Liver (tissue), 9 donors: ENCODE data around the gene UBE2E2. TPM values are rescaled to one million over a fixed set of nuclear protein-coding genes. Genes with fewer than 3 reads are reported as not detected.

ENCODE experiments used
- DNase-seq: peaks from one replicate; pipeline ENCODE4 v3.0.0-alpha.2; 2017; ENCODE audit warnings: low spot score
- H3K27ac ChIP-seq, 2 donors: one replicate each; pipeline ENCODE4 v1.7.0; 2013; ENCODE audit warnings: inconsistent platforms in 2 of 2, low read length in 2 of 2, control low read depth in 1 of 2, low read depth in 1 of 2, mild to moderate bottlenecking in 1 of 2
- H3K27me3 ChIP-seq, 4 donors: one replicate each; pipeline versions ENCODE4 v1.6.1 to v1.7.0; 2013; ENCODE audit warnings: low read length in 3 of 4, inconsistent platforms in 1 of 4, mild to moderate bottlenecking in 1 of 4, moderate library complexity in 1 of 4; ENCODE audit not compliant: control insufficient read depth in 4 of 4, insufficient read depth in 4 of 4
- H3K36me3 ChIP-seq, 4 donors: one replicate each; pipeline versions ENCODE4 v1.6.1 to v1.7.0; 2013; ENCODE audit warnings: low read length in 3 of 4, mild to moderate bottlenecking in 3 of 4, low read depth in 1 of 4, moderate library complexity in 1 of 4; ENCODE audit not compliant: control insufficient read depth in 4 of 4, insufficient read depth in 3 of 4
- H3K4me1 ChIP-seq, 4 donors: one replicate each; pipeline versions ENCODE4 v1.6.1 to v1.7.0; 2013; ENCODE audit warnings: low read length in 3 of 4, mild to moderate bottlenecking in 3 of 4, moderate library complexity in 1 of 4; ENCODE audit not compliant: control insufficient read depth in 4 of 4, insufficient read depth in 4 of 4
- H3K4me3 ChIP-seq, 3 donors: one replicate each; pipeline versions ENCODE4 v1.6.1 to v1.7.0; 2013; ENCODE audit warnings: low read length in 3 of 3, control low read depth in 1 of 3, low read depth in 1 of 3, mild to moderate bottlenecking in 1 of 3
- H3K9ac ChIP-seq, 2 donors: one replicate each; pipeline ENCODE4 v1.7.0; 2013; ENCODE audit warnings: low read length in 2 of 2, mild to moderate bottlenecking in 2 of 2, moderate library complexity in 2 of 2, control low read depth in 1 of 2, low read depth in 1 of 2
- H3K9me3 ChIP-seq, 4 donors: one replicate each; pipeline versions ENCODE4 v1.6.1 to v1.7.0; 2013; ENCODE audit warnings: low read length in 3 of 4; ENCODE audit not compliant: control insufficient read depth in 4 of 4
- EGR1 ChIP-seq, 2 donors: IDR thresholded peaks; 2 replicates each; pipeline ENCODE4 v1.6.1; 2016 to 2018; ENCODE audit warnings: antibody characterized with exemption in 2 of 2, low read depth in 2 of 2
- FOXA1 ChIP-seq: IDR thresholded peaks from 2 replicates; pipeline ENCODE4 v1.6.1; 2016; ENCODE audit warnings: antibody characterized with exemption
- FOXA2 ChIP-seq: IDR thresholded peaks from 2 replicates; pipeline ENCODE4 v1.6.1; 2016; ENCODE audit warnings: antibody characterized with exemption
- GABPA ChIP-seq, 2 donors: IDR thresholded peaks in 1 of 2; conservative IDR thresholded peaks in 1 of 2; 2 replicates each; pipeline ENCODE4 v1.6.1; 2016; ENCODE audit warnings: antibody characterized with exemption in 2 of 2, mild to moderate bottlenecking in 1 of 2, moderate library complexity in 1 of 2
- HNF4A ChIP-seq, 2 donors: conservative IDR thresholded peaks; 2 replicates each; pipeline ENCODE4 v1.6.1; 2016; ENCODE audit warnings: antibody characterized with exemption in 2 of 2, mild to moderate bottlenecking in 2 of 2
- HNF4G ChIP-seq: IDR thresholded peaks from 2 replicates; pipeline ENCODE4 v1.6.1; 2016; ENCODE audit warnings: antibody characterized with exemption
- JUND ChIP-seq, 2 donors: IDR thresholded peaks; 2 replicates each; pipeline ENCODE4 v1.6.1; 2016; ENCODE audit warnings: antibody characterized with exemption in 2 of 2
- RAD21 ChIP-seq, 2 donors: IDR thresholded peaks; 2 replicates each; pipeline ENCODE4 v1.6.1; 2016; ENCODE audit warnings: antibody characterized with exemption in 2 of 2, mild to moderate bottlenecking in 2 of 2
- RXRA ChIP-seq, 2 donors: IDR thresholded peaks; 2 replicates each; pipeline ENCODE4 v1.6.1; 2017 to 2018; ENCODE audit warnings: antibody characterized with exemption in 2 of 2, mild to moderate bottlenecking in 1 of 2
- SP1 ChIP-seq: IDR thresholded peaks from 2 replicates; pipeline ENCODE4 v1.6.1; 2018; ENCODE audit warnings: antibody characterized with exemption, mild to moderate bottlenecking
- TAF1 ChIP-seq: conservative IDR thresholded peaks from 2 replicates; pipeline ENCODE4 v1.6.1; 2016; ENCODE audit warnings: antibody characterized with exemption, mild to moderate bottlenecking
- YY1 ChIP-seq: IDR thresholded peaks from 2 replicates; pipeline ENCODE4 v1.6.1; 2016; ENCODE audit warnings: antibody characterized with exemption, mild to moderate bottlenecking
- WGBS: extraction: QIAGEN DNeasy Blood & Tissue Kit; methylation state at CpG from one replicate; pipeline ENCODE4 v1.1.7; 2013; 5-methylcytosine and 5-hydroxymethylcytosine counted together
- polyA plus RNA-seq, 2 donors: library from polyadenylated mRNA; stranded (reverse) in 1 of 2; unstranded in 1 of 2; fragments of 200-250 nt in 1 of 2; fragments of >200 nt in 1 of 2; fragmentation: Nextera tagmentation in 1 of 2; extraction: Ambion mirVana in 1 of 2; gene quantifications; one replicate each; pipeline versions ENCODE4 v1.2.1 to v1.2.3, GENCODE V29; 2013 to 2015
- total RNA-seq, 2 donors: library from RNA; depleted of rRNA; stranded (reverse); fragments of >200 nt; gene quantifications; one replicate each; pipeline ENCODE4 v1.2.3, GENCODE V29; 2014
- TF ChIP-seq, protein P1 (sequence below): IDR thresholded peaks from 2 replicates; pipeline ENCODE4 v1.6.1; 2016; ENCODE audit warnings: antibody characterized with exemption
- TF ChIP-seq, protein P2 (sequence below): IDR thresholded peaks from 2 replicates; pipeline ENCODE4 v1.6.1; 2016; ENCODE audit warnings: antibody characterized with exemption
- donor health status: healthy.
- donor health status: healthy.
- donor health status: healthy.
- donor health status: healthy.
- donor health status: healthy.

Gene UBE2E2
- total and polyA plus RNA-seq, 4 donors: 9.0 to 27.8 (median 16.8) TPM

DNA sequence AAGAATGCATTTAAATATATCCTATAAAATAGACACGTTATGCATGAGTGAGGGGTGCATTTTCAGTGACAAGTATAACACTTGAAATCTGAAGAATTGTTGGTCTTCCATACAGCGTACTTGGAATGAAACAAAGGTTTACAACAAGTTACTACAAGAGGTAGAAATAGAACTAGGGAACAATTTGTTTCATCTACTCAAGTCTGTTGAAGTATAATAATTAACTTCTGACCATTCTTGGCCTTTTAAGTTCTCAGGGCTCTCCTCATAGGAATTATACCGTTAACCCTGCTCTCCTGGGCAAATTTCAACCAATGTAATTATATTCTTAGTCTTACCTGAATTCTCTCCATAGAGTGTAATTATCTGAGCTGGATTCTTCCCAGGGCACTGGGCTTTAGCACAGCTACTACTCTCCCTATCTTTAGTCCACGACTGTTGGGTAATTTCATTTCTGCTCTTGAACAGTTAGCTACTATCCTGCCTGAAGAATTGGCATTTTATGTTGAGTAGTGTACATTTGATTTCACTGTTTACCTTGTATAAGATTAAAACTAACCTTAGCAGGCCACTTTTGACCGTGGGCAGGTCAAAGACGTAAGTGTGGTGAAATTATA, 100.6 kb downstream of the UBE2E2 start:
- Histone ChIP-seq H3K9ac (no peak overlapping the region), H3K4me3 (no peak overlapping the region), H3K4me1 (no peaks in the 10 kb centered on the region), H3K27ac (no peak overlapping the region), H3K36me3 (no peaks in the 10 kb centered on the region), H3K27me3 (no peaks in the 10 kb centered on the region), H3K9me3 (no peaks in the 10 kb centered on the region)
- WGBS: 82% methylated on average over 6 of the region's 6 CpGs
- no peak for DNase-seq
- TF ChIP-seq, protein P1, sequence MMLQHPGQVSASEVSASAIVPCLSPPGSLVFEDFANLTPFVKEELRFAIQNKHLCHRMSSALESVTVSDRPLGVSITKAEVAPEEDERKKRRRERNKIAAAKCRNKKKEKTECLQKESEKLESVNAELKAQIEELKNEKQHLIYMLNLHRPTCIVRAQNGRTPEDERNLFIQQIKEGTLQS: no peak
- no peak for TF ChIP-seq JUND (IDR thresholded peaks at IDR 0.05)
- TF ChIP-seq GABPA (IDR thresholded peaks at IDR 0.05 in 1 of 2, conservative IDR thresholded peaks at IDR 0.05 in 1 of 2): no peak
- TF ChIP-seq, protein P2, sequence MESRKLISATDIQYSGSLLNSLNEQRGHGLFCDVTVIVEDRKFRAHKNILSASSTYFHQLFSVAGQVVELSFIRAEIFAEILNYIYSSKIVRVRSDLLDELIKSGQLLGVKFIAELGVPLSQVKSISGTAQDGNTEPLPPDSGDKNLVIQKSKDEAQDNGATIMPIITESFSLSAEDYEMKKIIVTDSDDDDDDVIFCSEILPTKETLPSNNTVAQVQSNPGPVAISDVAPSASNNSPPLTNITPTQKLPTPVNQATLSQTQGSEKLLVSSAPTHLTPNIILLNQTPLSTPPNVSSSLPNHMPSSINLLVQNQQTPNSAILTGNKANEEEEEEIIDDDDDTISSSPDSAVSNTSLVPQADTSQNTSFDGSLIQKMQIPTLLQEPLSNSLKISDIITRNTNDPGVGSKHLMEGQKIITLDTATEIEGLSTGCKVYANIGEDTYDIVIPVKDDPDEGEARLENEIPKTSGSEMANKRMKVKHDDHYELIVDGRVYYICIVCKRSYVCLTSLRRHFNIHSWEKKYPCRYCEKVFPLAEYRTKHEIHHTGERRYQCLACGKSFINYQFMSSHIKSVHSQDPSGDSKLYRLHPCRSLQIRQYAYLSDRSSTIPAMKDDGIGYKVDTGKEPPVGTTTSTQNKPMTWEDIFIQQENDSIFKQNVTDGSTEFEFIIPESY: no peak
- no peak for TF ChIP-seq FOXA2
- no peak for TF ChIP-seq TAF1

DNA sequence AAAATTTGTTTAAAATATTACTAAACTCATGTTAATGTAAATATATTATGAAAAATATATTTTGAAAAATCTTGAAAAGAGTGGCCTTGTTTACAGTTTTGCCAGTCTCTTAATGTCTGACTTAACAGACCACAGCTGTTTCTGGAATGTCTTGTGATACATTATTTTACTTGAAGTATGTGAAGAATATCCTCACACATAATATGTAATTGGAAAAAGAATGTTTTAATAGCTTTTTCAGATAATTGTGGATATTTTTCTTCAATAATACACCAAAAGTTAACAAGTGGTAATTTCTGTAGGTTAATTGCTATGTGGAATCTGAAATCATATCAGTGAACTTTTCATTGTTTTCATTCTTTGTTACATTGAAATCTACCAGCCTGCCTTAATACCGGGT, 101.3 kb downstream of the UBE2E2 start:
- no peaks in the 10 kb centered on the region for H3K9me3 ChIP-seq
- DNase-seq: no peak
- no peaks in the 10 kb centered on the region for H3K4me1 ChIP-seq
- no peaks in the 10 kb centered on the region for H3K36me3 ChIP-seq
- H3K27me3 ChIP-seq: no peaks in the 10 kb centered on the region
- TF ChIP-seq HNF4A (conservative IDR thresholded peaks at IDR 0.05): no peak
- TF ChIP-seq EGR1 (IDR thresholded peaks at IDR 0.05; ENCODE audit: low read depth in 2 of 2): no peak
- no peak for TF ChIP-seq JUND (IDR thresholded peaks at IDR 0.05)
- TF ChIP-seq SP1: no peak
- TF ChIP-seq RAD21 (IDR thresholded peaks at IDR 0.05): no peak
- TF ChIP-seq, protein P2: no peak
- TF ChIP-seq, protein P1: no peak
- TF ChIP-seq TAF1: no peak
- no peak for TF ChIP-seq HNF4G
- no peak for TF ChIP-seq GABPA (IDR thresholded peaks at IDR 0.05 in 1 of 2, conservative IDR thresholded peaks at IDR 0.05 in 1 of 2)
- TF ChIP-seq FOXA1: no peak
- no peak for TF ChIP-seq FOXA2
- TF ChIP-seq YY1: no peak
- no peak for TF ChIP-seq RXRA (IDR thresholded peaks at IDR 0.05)
- H3K4me3 ChIP-seq: no peak overlapping the region
- 87% methylated on average over 1 of the region's 1 CpG for WGBS
- no peak overlapping the region for H3K27ac ChIP-seq
- no peak overlapping the region for H3K9ac ChIP-seq
